A549 (cell line): ENCODE measurements around the gene C2CD2. TPM values are rescaled to one million over a fixed set of nuclear protein-coding genes. Genes with fewer than 3 reads are reported as not detected.

ENCODE experiments used
- ATAC-seq, 2 experiments: fragments of 200-7000 bp in 1 of 2; fragments of >200 bp in 1 of 2; cut with Nextera tagmentation in 1 of 2; cut with Tn5 transposase in 1 of 2; 3 replicates each; pipeline versions ENCODE4 v1.8.0 to v1.9.1; 2018 to 2020; ENCODE audit warnings: mild to moderate bottlenecking in 1 of 2, moderate library complexity in 1 of 2
- CTCF ChIA-PET: fragments of 300-600 bp; sonication (Branson Sonifier 250); formaldehyde crosslinking; extraction: SDS; loops from one replicate; lab custom pipeline; 2021; ENCODE audit warnings: antibody characterized with exemption, inconsistent platforms; lab: Yijun Ruan, JAX
- POLR2A ChIA-PET: fragments of 350-600 bp; formaldehyde crosslinking; extraction: SDS; loops from one replicate; lab custom pipeline; 2021; ENCODE audit warnings: antibody characterized with exemption, inconsistent platforms; lab: Yijun Ruan, JAX
- DNase-seq, 2 experiments: peaks; one replicate each; pipeline versions ENCODE4 v3.0.0 to v3.0.0-alpha.2; 2011 to 2016; ENCODE audit warnings: low read depth in 1 of 2, low spot score in 1 of 2
- FAIRE-seq: peaks from 2 replicates; lab custom pipeline; 2011; peaks lifted over from hg19 to GRCh38; lab: Jason Lieb, UNC
- H3K27ac ChIP-seq, 2 experiments: fragments of >200 bp; sonication (Bioruptor Twin); formaldehyde crosslinking; 3 replicates each; pipeline ENCODE4 v1.5.1; 2016 to 2017
- H3K4me1 ChIP-seq: fragments of >200 bp; sonication (Bioruptor Twin); formaldehyde crosslinking; 3 replicates; pipeline ENCODE4 v1.6.1; 2016
- H3K4me2 ChIP-seq: fragments of >200 bp; sonication (Bioruptor Twin); formaldehyde crosslinking; 3 replicates; pipeline ENCODE4 v1.6.1; 2016
- H3K4me3 ChIP-seq: fragments of >200 bp; sonication (Bioruptor Twin); formaldehyde crosslinking; 3 replicates; pipeline ENCODE4 v1.5.1; 2016
- H3K9me3 ChIP-seq: fragments of >200 bp; sonication (Bioruptor Twin); formaldehyde crosslinking; 3 replicates; pipeline ENCODE4 v1.6.1; 2016
- CBX2 ChIP-seq: fragments of 200-600 bp; sonication (generic); IDR thresholded peaks from 2 replicates; pipeline ENCODE4 v1.6.1; 2016; ENCODE audit warnings: low read depth, mild to moderate bottlenecking, borderline replicate concordance
- CEBPB ChIP-seq, 2 experiments: fragments of >200 bp in 1 of 2; sonication (Bioruptor Twin) in 1 of 2; formaldehyde crosslinking in 1 of 2; IDR thresholded peaks; 2 replicates each; pipeline ENCODE4 v1.6.1; 2012 to 2016
- ELK1 ChIP-seq: fragments of 150-350 bp; IDR thresholded peaks from 2 replicates; pipeline ENCODE4 v1.6.1; 2014; ENCODE audit warnings: low read depth, mild to moderate bottlenecking, low read length
- FOSB ChIP-seq: fragments of 250-450 bp; sonication (Bioruptor Pico); IDR thresholded peaks from 2 replicates; pipeline ENCODE4 v1.5.0; 2020; ENCODE audit warnings: mild to moderate bottlenecking, moderate library complexity
- FOXS1 ChIP-seq: fragments of 250-450 bp; sonication (Bioruptor Pico); IDR thresholded peaks from 2 replicates; pipeline ENCODE4 v1.5.0; 2020; ENCODE audit warnings: mild to moderate bottlenecking, moderate library complexity
- GATA3 ChIP-seq: IDR thresholded peaks from 2 replicates; pipeline ENCODE4 v1.6.1; 2012; ENCODE audit warnings: borderline replicate concordance
- HDAC2 ChIP-seq: fragments of 200-600 bp; sonication (generic); IDR thresholded peaks from 2 replicates; pipeline ENCODE4 v1.6.1; 2016
- HES2 ChIP-seq: fragments of >200 bp; sonication (Bioruptor Twin); formaldehyde crosslinking; IDR thresholded peaks from 2 replicates; pipeline ENCODE4 v1.6.1; 2016
- HEYL ChIP-seq: fragments of 250-450 bp; sonication (Bioruptor Pico); IDR thresholded peaks from 2 replicates; pipeline ENCODE4 v1.8.0; 2021; ENCODE audit warnings: mild to moderate bottlenecking, moderate library complexity
- HOXB5 ChIP-seq: fragments of 250-450 bp; sonication (Bioruptor Pico); IDR thresholded peaks from 2 replicates; pipeline ENCODE4 v1.5.0; 2020; ENCODE audit warnings: mild to moderate bottlenecking, moderate library complexity
- JUNB ChIP-seq: fragments of >200 bp; sonication (Bioruptor Twin); formaldehyde crosslinking; IDR thresholded peaks from 2 replicates; pipeline ENCODE4 v1.6.1; 2016
- MAFK ChIP-seq: fragments of 450-650 bp; IDR thresholded peaks from 2 replicates; pipeline ENCODE4 v1.6.1; 2014; ENCODE audit not compliant: partially characterized antibody
- MAZ ChIP-seq: fragments of 150-350 bp; IDR thresholded peaks from 2 replicates; pipeline ENCODE4 v1.6.1; 2014; ENCODE audit warnings: antibody characterized with exemption, low read depth, low read length, borderline replicate concordance
- NFE2L2 ChIP-seq: fragments of 150-350 bp; conservative IDR thresholded peaks from 2 replicates; pipeline ENCODE4 v1.6.1; 2014; ENCODE audit warnings: low read length
- NPAS2 ChIP-seq: fragments of 250-450 bp; sonication (Bioruptor Pico); IDR thresholded peaks from 2 replicates; pipeline ENCODE4 v1.8.0; 2022; ENCODE audit warnings: mild to moderate bottlenecking, moderate library complexity, borderline replicate concordance
- PHF8 ChIP-seq: fragments of 200-600 bp; sonication (generic); IDR thresholded peaks from 2 replicates; pipeline ENCODE4 v1.6.1; 2016; ENCODE audit warnings: low read depth, mild to moderate bottlenecking, antibody characterized with exemption, moderate library complexity, borderline replicate concordance
- POLR2A ChIP-seq: IDR thresholded peaks from 2 replicates; pipeline ENCODE4 v1.6.1; 2012; ENCODE audit warnings: mild to moderate bottlenecking, low read length
- RARB ChIP-seq: fragments of 250-450 bp; sonication (Bioruptor Pico); IDR thresholded peaks from 2 replicates; pipeline ENCODE4 v1.8.0; 2021; ENCODE audit warnings: mild to moderate bottlenecking, moderate library complexity
- RFX5 ChIP-seq: fragments of 450-650 bp; IDR thresholded peaks from 2 replicates; pipeline ENCODE4 v1.7.1; 2014; ENCODE audit warnings: antibody characterized with exemption, mild to moderate bottlenecking, moderate library complexity
- SMC3 ChIP-seq: fragments of >200 bp; sonication (Bioruptor Twin); formaldehyde crosslinking; IDR thresholded peaks from 3 replicates; pipeline ENCODE4 v1.6.1; 2018; ENCODE audit warnings: inconsistent platforms
- SREBF2 ChIP-seq: fragments of 450-650 bp; IDR thresholded peaks from 2 replicates; pipeline ENCODE4 v1.6.1; 2014; ENCODE audit warnings: mild to moderate bottlenecking, moderate library complexity
- TP53 ChIP-seq: fragments of 250-450 bp; sonication (Bioruptor Pico); IDR thresholded peaks from 2 replicates; pipeline ENCODE4 v1.5.0; 2021; ENCODE audit warnings: mild to moderate bottlenecking, moderate library complexity
- USF2 ChIP-seq: fragments of 450-650 bp; IDR thresholded peaks from 2 replicates; pipeline ENCODE4 v1.6.1; 2014; ENCODE audit warnings: antibody characterized with exemption
- ZFP36 ChIP-seq: fragments of 450-650 bp; IDR thresholded peaks from 2 replicates; pipeline ENCODE4 v1.6.1; 2014; ENCODE audit warnings: borderline replicate concordance; ENCODE audit not compliant: partially characterized antibody
- ZNF302 ChIP-seq: fragments of 250-450 bp; sonication (Bioruptor Pico); IDR thresholded peaks from 2 replicates; pipeline ENCODE4 v1.9.0; 2021; ENCODE audit warnings: inconsistent platforms, mild to moderate bottlenecking, moderate library complexity
- whole genome bisulfite sequencing: methylation state at CpG from one replicate; pipeline ENCODE4 v1.1.6; 2017; ENCODE audit errors: missing lambda C conversion rate; 5-methylcytosine and 5-hydroxymethylcytosine counted together
- polyA plus RNA-seq, 4 experiments: library from polyadenylated mRNA; depleted of rRNA in 3 of 4; stranded (reverse); fragments of >200 nt; fragmentation: RNase III in 1 of 4; extraction: RNeasy Plus Mini Kit Qiagen cat#74134 plus additional on column Dnase treatment in 1 of 4; gene quantifications; 2 replicates in 3 of 4; 3 replicates in 1 of 4; pipeline ENCODE4 v1.2.3, GENCODE V29; 2011 to 2017
- TF ChIP-seq, protein P1 (sequence below): IDR thresholded peaks from 2 replicates; pipeline ENCODE4 v1.6.1; 2012
- TF ChIP-seq, protein P2 (sequence below): IDR thresholded peaks from 2 replicates; pipeline ENCODE4 v1.6.1; 2012; ENCODE audit warnings: low read depth, borderline replicate concordance

C2CD2 gene
- polyA plus RNA-seq, 2 of the 4 experiments (the other 2 are of a cell fraction) = 7.0 to 13.5 TPM

- H3K4me1 ChIP-seq = peaks cover 2% of the 10 kb centered on the region; the same call in 2 of the 3 replicates
- FAIRE-seq = no peak
- 81% methylated on average over 15 of the region's 20 CpGs for WGBS
These were observed 17.2 kb upstream of the C2CD2 start for GRCh38 chr21:41970751-41971653.

DNA sequence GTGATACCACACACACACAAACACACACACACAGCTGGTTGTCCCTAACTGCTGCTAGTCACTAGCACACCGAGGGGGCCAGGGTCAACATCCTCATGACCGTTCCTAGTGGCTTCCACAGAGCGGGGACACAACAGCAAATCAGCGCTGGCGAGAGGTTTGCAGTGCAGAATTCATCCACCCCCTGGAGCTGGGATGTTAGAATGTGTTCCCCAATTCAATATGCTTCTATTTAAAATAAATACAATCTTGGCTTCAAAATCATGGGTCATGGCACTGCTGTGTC, 16.2 kb upstream of the C2CD2 start:
- WGBS = 100% methylated on average over 2 of the region's 5 CpGs
- FAIRE-seq (no peak), ATAC-seq (no peak), DNase-seq (no peak)
- no peak overlapping the region for H3K27ac ChIP-seq
- no peak overlapping the region for H3K4me2 ChIP-seq
- CTCF ChIA-PET = no interaction called here
- POLR2A ChIA-PET = interaction anchor here (0.5 kb wide), 1 partner anchor 42 kb away, joined by 4 read pairs; no protein-coding TSS in a partner anchor
- peaks cover 11% of the 10 kb centered on the region; the same call in 2 of the 3 replicates for H3K4me1 ChIP-seq
- TF ChIP-seq HES2 (no peak), NPAS2 (CRISPR knock-in tag) (no peak), HEYL (no peak), JUNB (no peak), RFX5 (no peak), RARB (CRISPR knock-in tag) (no peak), HOXB5 (CRISPR knock-in tag) (no peak), HDAC2 (no peak), GATA3 (no peak), SREBF2 (no peak), PHF8 (no peak)
- TF ChIP-seq, protein P1, sequence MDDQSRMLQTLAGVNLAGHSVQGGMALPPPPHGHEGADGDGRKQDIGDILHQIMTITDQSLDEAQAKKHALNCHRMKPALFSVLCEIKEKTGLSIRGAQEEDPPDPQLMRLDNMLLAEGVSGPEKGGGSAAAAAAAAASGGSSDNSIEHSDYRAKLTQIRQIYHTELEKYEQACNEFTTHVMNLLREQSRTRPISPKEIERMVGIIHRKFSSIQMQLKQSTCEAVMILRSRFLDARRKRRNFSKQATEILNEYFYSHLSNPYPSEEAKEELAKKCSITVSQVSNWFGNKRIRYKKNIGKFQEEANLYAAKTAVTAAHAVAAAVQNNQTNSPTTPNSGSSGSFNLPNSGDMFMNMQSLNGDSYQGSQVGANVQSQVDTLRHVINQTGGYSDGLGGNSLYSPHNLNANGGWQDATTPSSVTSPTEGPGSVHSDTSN = no peak
- no peak overlapping the region for H3K4me3 ChIP-seq
- H3K9me3 ChIP-seq = no peaks in the 10 kb centered on the region

More at GRCh38 chr21:41970751-41971653, 17.2 kb upstream of the C2CD2 start:
- H3K9me3 ChIP-seq = no peaks in the 10 kb centered on the region
- no peak for TF ChIP-seq PHF8
- no peak for TF ChIP-seq TP53 (CRISPR knock-in tag)
- TF ChIP-seq USF2 = no peak
- no peak for TF ChIP-seq ELK1
- no peak for TF ChIP-seq NPAS2 (CRISPR knock-in tag)
- no peak for TF ChIP-seq SMC3
- no peak for TF ChIP-seq FOSB
- TF ChIP-seq ZFP36 = no peak
- no peak for TF ChIP-seq NFE2L2
- no peak for TF ChIP-seq ZNF302
- no peak for TF ChIP-seq POLR2A
- TF ChIP-seq FOXS1 = no peak
- no peak for TF ChIP-seq CEBPB (IDR thresholded peaks at IDR 0.05)
- TF ChIP-seq HES2 = no peak
- no peak for TF ChIP-seq HOXB5 (CRISPR knock-in tag)
- no peak for TF ChIP-seq CBX2
- TF ChIP-seq, protein P2, sequence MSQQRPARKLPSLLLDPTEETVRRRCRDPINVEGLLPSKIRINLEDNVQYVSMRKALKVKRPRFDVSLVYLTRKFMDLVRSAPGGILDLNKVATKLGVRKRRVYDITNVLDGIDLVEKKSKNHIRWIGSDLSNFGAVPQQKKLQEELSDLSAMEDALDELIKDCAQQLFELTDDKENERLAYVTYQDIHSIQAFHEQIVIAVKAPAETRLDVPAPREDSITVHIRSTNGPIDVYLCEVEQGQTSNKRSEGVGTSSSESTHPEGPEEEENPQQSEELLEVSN = no peak
- no peak for TF ChIP-seq MAFK
- no peak for TF ChIP-seq MAZ
- TF ChIP-seq, all 56 proteins: peak for 0
- H3K4me2 ChIP-seq = no peak overlapping the region
- H3K4me3 ChIP-seq = no peak overlapping the region
- DNase-seq (no peak), ATAC-seq (no peak)
- ChIA-PET CTCF (interaction anchor here (1.4 to 1.7 kb wide), 2 partner anchors 146 to 154 kb away, joined by 4 to 6 read pairs; no protein-coding TSS in a partner anchor), POLR2A (no interaction called here)
- no peak overlapping the region for H3K27ac ChIP-seq
